Common myeloid progenitor, CD34-positive (primary cell): ENCODE data around the gene NTM.

Experiments used
- CTCF ChIA-PET: fragments of 350-600 bp; sonication (Branson Sonifier 250); formaldehyde crosslinking; loops from one replicate; lab custom pipeline; 2021; ENCODE audit warnings: antibody characterized with exemption; lab: Charles Lee
- POLR2A ChIA-PET: fragments of 350-600 bp; sonication (Branson Sonifier 250); formaldehyde crosslinking; loops from one replicate; lab custom pipeline; 2021; ENCODE audit warnings: antibody characterized with exemption; lab: Charles Lee
- DNase-seq, 3 donors: peaks; one replicate each; pipeline versions ENCODE4 v3.0.0 to v3.0.0-alpha.2; 2013
- H3K27ac ChIP-seq, 2 experiments: 1 replicate in 1 of 2; 2 replicates in 1 of 2; pipeline ENCODE4 v1.7.0; 2013; ENCODE audit warnings: inconsistent platforms in 2 of 2, low read length in 2 of 2, mild to moderate bottlenecking in 2 of 2, low read depth in 1 of 2, moderate library complexity in 1 of 2; ENCODE audit not compliant: severe bottlenecking in 2 of 2, insufficient read depth in 1 of 2, poor library complexity in 1 of 2
- H3K27me3 ChIP-seq, 5 experiments: replicated peaks in 2 of 5; 1 replicate in 3 of 5; 2 replicates in 2 of 5; pipeline versions ENCODE4 v1.6.1 to v1.7.0; 2013; ENCODE audit warnings: low read length in 4 of 5, mild to moderate bottlenecking in 2 of 5, moderate library complexity in 2 of 5, inconsistent platforms in 1 of 5; ENCODE audit not compliant: insufficient read depth in 5 of 5, control insufficient read depth in 4 of 5
- H3K36me3 ChIP-seq, 4 experiments: 1 replicate in 2 of 4; 2 replicates in 2 of 4; pipeline versions ENCODE4 v1.6.1 to v1.7.0; 2013; ENCODE audit warnings: low read length in 3 of 4, control low read depth in 1 of 4, mild to moderate bottlenecking in 1 of 4; ENCODE audit not compliant: control insufficient read depth in 4 of 4, insufficient read depth in 4 of 4
- H3K4me1 ChIP-seq, 4 experiments: 1 replicate in 3 of 4; 2 replicates in 1 of 4; pipeline versions ENCODE4 v1.6.1 to v1.7.1; 2013; ENCODE audit warnings: low read length in 3 of 4, mild to moderate bottlenecking in 3 of 4, control low read depth in 1 of 4, inconsistent platforms in 1 of 4, moderate library complexity in 1 of 4; ENCODE audit not compliant: control insufficient read depth in 4 of 4, insufficient read depth in 4 of 4; ENCODE audit errors: control extremely low read depth in 1 of 4
- H3K4me3 ChIP-seq, 7 experiments: 1 replicate in 4 of 7; 2 replicates in 3 of 7; pipeline versions ENCODE4 v1.5.1 to v1.7.0; 2013; ENCODE audit warnings: mild to moderate bottlenecking in 7 of 7, low read length in 6 of 7, moderate library complexity in 6 of 7, inconsistent platforms in 2 of 7, low read depth in 2 of 7, control low read depth in 1 of 7; ENCODE audit not compliant: insufficient read depth in 4 of 7, control insufficient read depth in 1 of 7; ENCODE audit errors: extremely low read depth in 1 of 7
- H3K9me3 ChIP-seq, 5 experiments: 1 replicate in 4 of 5; 2 replicates in 1 of 5; pipeline versions ENCODE4 v1.6.1 to v1.7.1; 2013; ENCODE audit warnings: low read length in 4 of 5, mild to moderate bottlenecking in 2 of 5, inconsistent platforms in 1 of 5, low read depth in 1 of 5, moderate library complexity in 1 of 5; ENCODE audit not compliant: control insufficient read depth in 4 of 5, insufficient read depth in 2 of 5; ENCODE audit errors: control extremely low read depth in 1 of 5
- WGBS: methylation state at CpG from one replicate; pipeline ENCODE4 v1.1.5; 2013; ENCODE audit not compliant: insufficient coverage; 5-methylcytosine and 5-hydroxymethylcytosine counted together

The NTM gene

DNA sequence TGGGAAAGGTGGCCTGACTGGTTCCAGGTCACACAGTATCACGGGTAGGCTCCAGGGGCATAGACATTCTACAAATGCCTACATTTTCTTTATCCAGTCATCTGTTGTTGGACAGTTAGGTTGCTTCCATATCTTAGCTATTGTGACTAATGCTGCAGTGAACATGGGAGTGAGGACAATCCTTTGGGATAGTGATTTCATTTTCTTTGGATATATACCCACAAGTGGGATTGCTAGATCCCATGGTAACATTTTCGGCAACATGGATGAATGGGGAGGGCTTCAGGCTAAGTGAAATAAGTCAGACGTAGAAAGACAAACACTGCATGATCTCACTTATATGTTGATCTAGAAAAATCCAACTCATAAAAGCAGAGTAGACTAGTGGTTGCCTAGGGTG, 744.3 kb downstream of the NTM start:
- POLR2A ChIA-PET, result no interaction called here
- no peaks in the 10 kb centered on the region for H3K4me1 ChIP-seq
- no peaks in the 10 kb centered on the region for H3K36me3 ChIP-seq
- H3K9me3 ChIP-seq, result no peaks in the 10 kb centered on the region
- CTCF ChIA-PET, result interaction anchor here (0.7 to 2.2 kb wide), 5 partner anchors 9 to 20 kb away, joined by 3 to 7 read pairs (median 4); no protein-coding TSS in a partner anchor
- DNase-seq, result no peak
- no peak overlapping the region for H3K27ac ChIP-seq
- 100% methylated on average over 1 of the region's 3 CpGs for WGBS
- H3K27me3 ChIP-seq, result peaks cover 0 to 11% (median 0%) of the 10 kb centered on the region in 5 experiments
- no peak overlapping the region for H3K4me3 ChIP-seq

DNA sequence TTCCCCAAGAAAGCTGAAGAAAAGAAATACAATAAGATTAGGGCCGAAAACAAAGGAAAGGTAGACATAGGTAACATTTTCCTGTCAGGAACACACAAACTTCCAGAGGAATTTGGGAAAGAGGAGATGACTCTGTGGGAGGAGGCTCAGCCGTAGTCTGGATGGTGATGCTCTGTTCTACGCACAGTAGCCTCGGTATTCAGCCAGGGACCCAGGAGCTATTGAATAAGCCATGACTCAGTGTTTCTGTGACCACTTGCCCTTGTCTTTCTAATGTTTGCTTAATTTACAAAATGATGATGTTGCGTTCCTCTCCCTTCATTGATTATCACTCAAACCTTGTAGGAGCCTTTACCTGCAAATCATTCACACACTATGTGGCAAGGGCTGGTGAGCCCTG, 745.0 kb downstream of the NTM start:
- no peak for DNase-seq
- 98% methylated on average over 5 of the region's 5 CpGs for WGBS
- ChIA-PET CTCF (interaction anchor here (0.7 to 2.2 kb wide), 3 partner anchors 10 to 15 kb away, joined by 3 to 7 read pairs (median 6); no protein-coding TSS in a partner anchor), POLR2A (no interaction called here)
- H3K27me3 ChIP-seq, result peaks cover 0 to 11% (median 1%) of the 10 kb centered on the region in 5 experiments
- no peaks in the 10 kb centered on the region for H3K4me1 ChIP-seq
- no peaks in the 10 kb centered on the region for H3K36me3 ChIP-seq
- H3K9me3 ChIP-seq, result no peaks in the 10 kb centered on the region
- no peak overlapping the region for H3K27ac ChIP-seq
- no peak overlapping the region for H3K4me3 ChIP-seq

DNA sequence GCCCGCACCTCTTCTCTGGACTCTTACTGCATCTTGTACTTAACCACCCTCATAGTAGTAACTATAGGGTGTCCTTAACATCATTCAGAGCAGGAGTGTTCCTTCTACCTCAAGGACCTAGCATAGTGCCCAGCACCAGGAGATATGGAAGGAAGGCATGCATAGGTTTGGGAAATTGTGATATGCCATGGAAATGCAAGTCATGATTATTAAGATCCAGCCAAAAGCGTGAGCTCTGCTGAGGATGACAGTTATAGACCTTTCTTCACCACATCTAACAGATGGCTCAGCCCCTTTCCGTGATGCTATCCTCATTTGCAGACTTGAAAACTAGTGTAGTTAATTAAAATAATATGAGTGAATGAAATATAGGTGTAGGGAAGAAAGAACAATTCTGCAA, 746.1 kb downstream of the NTM start:
- no peaks in the 10 kb centered on the region for H3K9me3 ChIP-seq
- H3K27me3 ChIP-seq, result peaks cover 0 to 11% (median 1%) of the 10 kb centered on the region in 5 experiments
- H3K27ac ChIP-seq, result no peak overlapping the region
- POLR2A ChIA-PET, result no interaction called here
- no CpG with 5 or more reads among the region's 3 CpGs for whole genome bisulfite sequencing
- DNase-seq, result no peak
- CTCF ChIA-PET, result no interaction called here
- no peaks in the 10 kb centered on the region for H3K36me3 ChIP-seq
- H3K4me3 ChIP-seq, result no peak overlapping the region
- H3K4me1 ChIP-seq, result no peaks in the 10 kb centered on the region

DNA sequence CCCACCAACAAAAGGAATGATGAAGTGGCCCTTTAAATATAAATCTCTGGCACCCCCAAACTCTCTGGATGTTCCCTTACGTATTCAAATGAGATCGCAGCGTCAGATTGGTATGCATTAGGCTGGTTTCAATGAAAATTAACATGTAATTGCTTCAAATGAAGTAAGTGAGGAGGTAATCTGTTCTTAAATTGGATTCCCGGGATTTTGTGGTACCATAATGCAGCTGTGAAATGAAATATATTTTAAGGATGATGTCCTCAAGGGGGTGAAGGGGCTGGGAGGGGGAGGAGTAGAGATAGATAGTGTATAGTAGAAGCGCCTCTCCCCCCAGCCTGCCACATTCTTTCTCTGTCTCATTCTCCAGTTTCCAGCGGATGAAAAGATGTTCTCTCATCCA, 748.2 kb downstream of the NTM start:
- peaks cover 0 to 21% (median 1%) of the 10 kb centered on the region in 5 experiments for H3K27me3 ChIP-seq
- no peak for DNase-seq
- H3K27ac ChIP-seq, result no peak overlapping the region
- CTCF ChIA-PET, result interaction anchor here (1.0 kb wide), 1 partner anchor 251 kb away, joined by 3 read pairs; no protein-coding TSS in a partner anchor
- H3K9me3 ChIP-seq, result no peaks in the 10 kb centered on the region
- no peaks in the 10 kb centered on the region for H3K36me3 ChIP-seq
- 89% methylated on average over 5 of the region's 6 CpGs for WGBS
- POLR2A ChIA-PET, result no interaction called here
- H3K4me1 ChIP-seq, result no peaks in the 10 kb centered on the region
- H3K4me3 ChIP-seq, result no peak overlapping the region

DNA sequence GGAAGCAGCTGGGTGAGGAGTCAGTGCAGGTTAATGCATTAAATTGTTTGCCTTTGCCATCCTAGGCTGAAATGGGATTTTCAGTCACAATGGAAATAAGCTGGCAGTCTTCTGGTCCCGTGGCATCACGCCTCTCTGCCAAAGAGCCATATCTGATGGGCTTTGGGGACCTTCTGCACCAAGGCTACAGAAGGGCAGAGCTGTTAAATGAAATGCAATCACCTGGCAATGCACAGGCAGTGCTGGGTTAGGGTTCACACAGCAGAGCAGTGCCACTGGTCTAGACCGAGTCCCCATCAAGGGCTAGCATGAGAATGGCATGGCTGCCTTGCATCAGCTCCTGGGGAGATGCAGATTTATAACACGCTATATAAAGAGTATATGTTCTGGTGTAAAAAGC, 749.2 kb downstream of the NTM start:
- ChIA-PET CTCF (interaction anchor here (1.2 to 1.4 kb wide), 3 partner anchors 18 to 425 kb away, joined by 3 to 5 read pairs (median 3); no protein-coding TSS in a partner anchor), POLR2A (no interaction called here)
- no peaks in the 10 kb centered on the region for H3K9me3 ChIP-seq
- no peak overlapping the region for H3K4me3 ChIP-seq
- H3K27ac ChIP-seq, result no peak overlapping the region
- H3K4me1 ChIP-seq, result no peaks in the 10 kb centered on the region
- no peak for DNase-seq
- WGBS, result 87% methylated on average over 3 of the region's 4 CpGs
- H3K27me3 ChIP-seq, result peaks cover 0 to 22% (median 1%) of the 10 kb centered on the region in 5 experiments
- no peaks in the 10 kb centered on the region for H3K36me3 ChIP-seq

DNA sequence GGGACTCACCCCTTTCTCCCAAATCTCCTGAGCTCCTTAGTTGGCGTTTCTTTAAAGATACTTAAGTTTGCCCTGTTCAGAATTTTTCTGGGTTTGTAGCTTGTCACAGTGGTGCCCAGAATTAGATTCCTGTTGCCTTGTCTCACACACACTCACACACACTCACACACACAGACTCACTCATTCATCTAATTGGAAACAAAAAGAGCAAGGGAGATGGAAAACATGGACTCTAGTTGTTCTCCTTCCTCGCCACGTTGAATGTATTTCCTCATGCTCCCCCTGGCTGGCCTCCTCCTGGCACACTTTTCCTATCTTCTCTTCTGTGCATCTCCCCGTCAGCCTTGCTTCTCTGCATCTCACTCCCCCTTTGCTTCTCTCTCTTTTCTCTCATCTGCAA, 752.3 kb downstream of the NTM start:
- Histone ChIP-seq H3K9me3 (no peaks in the 10 kb centered on the region), H3K36me3 (no peaks in the 10 kb centered on the region), H3K4me1 (peaks cover 0 to 7% (median 2%) of the 10 kb centered on the region in 4 experiments), H3K27me3 (peaks cover 0 to 18% (median 6%) of the 10 kb centered on the region in 5 experiments), H3K27ac (no peak overlapping the region), H3K4me3 (no peak overlapping the region)
- 73% methylated on average over 4 of the region's 4 CpGs for WGBS
- ChIA-PET POLR2A (no interaction called here), CTCF (interaction anchor here (0.6 kb wide), 1 partner anchor 24 kb away, joined by 3 read pairs; no protein-coding TSS in a partner anchor)
- no peak for DNase-seq

DNA sequence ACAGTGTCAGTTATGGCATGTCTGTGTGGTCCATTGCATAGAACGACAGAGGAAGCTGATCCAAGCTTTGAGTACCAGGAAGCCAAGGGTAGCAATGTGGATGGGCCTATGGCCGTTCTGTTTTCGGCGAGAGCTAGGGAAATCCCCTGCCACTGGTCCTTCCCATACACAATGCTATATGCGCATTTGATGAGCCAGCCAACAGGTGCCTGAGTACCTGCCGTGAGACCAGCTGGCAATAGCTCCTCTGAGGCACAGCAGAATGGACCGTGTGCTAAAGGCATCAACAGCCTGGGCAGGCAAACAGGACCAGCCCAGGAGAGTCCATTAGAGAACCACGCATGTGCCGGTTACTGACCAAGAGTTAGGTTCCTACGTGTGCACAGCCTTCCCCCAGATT, 753.0 kb downstream of the NTM start:
- no peak overlapping the region for H3K27ac ChIP-seq
- peaks cover 0 to 7% (median 2%) of the 10 kb centered on the region in 4 experiments for H3K4me1 ChIP-seq
- no peaks in the 10 kb centered on the region for H3K36me3 ChIP-seq
- 77% methylated on average over 10 of the region's 10 CpGs for WGBS
- no peaks in the 10 kb centered on the region for H3K9me3 ChIP-seq
- H3K4me3 ChIP-seq, result no peak overlapping the region
- POLR2A ChIA-PET, result no interaction called here
- CTCF ChIA-PET, result interaction anchor here (0.6 kb wide), 2 partner anchors 25 to 102 kb away, joined by 3 read pairs; no protein-coding TSS in a partner anchor
- peaks cover 0 to 18% (median 6%) of the 10 kb centered on the region in 5 experiments for H3K27me3 ChIP-seq
- DNase-seq, result no peak
